Liver (tissue), 9 donors: ENCODE results near the gene KLRF1. TPM values are rescaled to one million over a fixed set of nuclear protein-coding genes. Genes with fewer than 3 reads are reported as not detected.

Experiments
- DNase-seq: peaks from one replicate; pipeline ENCODE4 v3.0.0-alpha.2; 2017; ENCODE audit warnings: low spot score
- H3K27ac ChIP-seq, 2 donors: one replicate each; pipeline ENCODE4 v1.7.0; 2013; ENCODE audit warnings: inconsistent platforms in 2 of 2, low read length in 2 of 2, control low read depth in 1 of 2, low read depth in 1 of 2, mild to moderate bottlenecking in 1 of 2
- H3K27me3 ChIP-seq, 4 donors: one replicate each; pipeline versions ENCODE4 v1.6.1 to v1.7.0; 2013; ENCODE audit warnings: low read length in 3 of 4, inconsistent platforms in 1 of 4, mild to moderate bottlenecking in 1 of 4, moderate library complexity in 1 of 4; ENCODE audit not compliant: control insufficient read depth in 4 of 4, insufficient read depth in 4 of 4
- H3K36me3 ChIP-seq, 4 donors: one replicate each; pipeline versions ENCODE4 v1.6.1 to v1.7.0; 2013; ENCODE audit warnings: low read length in 3 of 4, mild to moderate bottlenecking in 3 of 4, low read depth in 1 of 4, moderate library complexity in 1 of 4; ENCODE audit not compliant: control insufficient read depth in 4 of 4, insufficient read depth in 3 of 4
- H3K4me1 ChIP-seq, 4 donors: one replicate each; pipeline versions ENCODE4 v1.6.1 to v1.7.0; 2013; ENCODE audit warnings: low read length in 3 of 4, mild to moderate bottlenecking in 3 of 4, moderate library complexity in 1 of 4; ENCODE audit not compliant: control insufficient read depth in 4 of 4, insufficient read depth in 4 of 4
- H3K4me3 ChIP-seq, 3 donors: one replicate each; pipeline versions ENCODE4 v1.6.1 to v1.7.0; 2013; ENCODE audit warnings: low read length in 3 of 3, control low read depth in 1 of 3, low read depth in 1 of 3, mild to moderate bottlenecking in 1 of 3
- H3K9ac ChIP-seq, 2 donors: one replicate each; pipeline ENCODE4 v1.7.0; 2013; ENCODE audit warnings: low read length in 2 of 2, mild to moderate bottlenecking in 2 of 2, moderate library complexity in 2 of 2, control low read depth in 1 of 2, low read depth in 1 of 2
- H3K9me3 ChIP-seq, 4 donors: one replicate each; pipeline versions ENCODE4 v1.6.1 to v1.7.0; 2013; ENCODE audit warnings: low read length in 3 of 4; ENCODE audit not compliant: control insufficient read depth in 4 of 4
- EGR1 ChIP-seq, 2 donors: IDR thresholded peaks; 2 replicates each; pipeline ENCODE4 v1.6.1; 2016 to 2018; ENCODE audit warnings: antibody characterized with exemption in 2 of 2, low read depth in 2 of 2
- FOXA1 ChIP-seq: IDR thresholded peaks from 2 replicates; pipeline ENCODE4 v1.6.1; 2016; ENCODE audit warnings: antibody characterized with exemption
- FOXA2 ChIP-seq: IDR thresholded peaks from 2 replicates; pipeline ENCODE4 v1.6.1; 2016; ENCODE audit warnings: antibody characterized with exemption
- GABPA ChIP-seq, 2 donors: IDR thresholded peaks in 1 of 2; conservative IDR thresholded peaks in 1 of 2; 2 replicates each; pipeline ENCODE4 v1.6.1; 2016; ENCODE audit warnings: antibody characterized with exemption in 2 of 2, mild to moderate bottlenecking in 1 of 2, moderate library complexity in 1 of 2
- HNF4A ChIP-seq, 2 donors: conservative IDR thresholded peaks; 2 replicates each; pipeline ENCODE4 v1.6.1; 2016; ENCODE audit warnings: antibody characterized with exemption in 2 of 2, mild to moderate bottlenecking in 2 of 2
- HNF4G ChIP-seq: IDR thresholded peaks from 2 replicates; pipeline ENCODE4 v1.6.1; 2016; ENCODE audit warnings: antibody characterized with exemption
- JUND ChIP-seq, 2 donors: IDR thresholded peaks; 2 replicates each; pipeline ENCODE4 v1.6.1; 2016; ENCODE audit warnings: antibody characterized with exemption in 2 of 2
- NR2F2 ChIP-seq: IDR thresholded peaks from 2 replicates; pipeline ENCODE4 v1.6.1; 2016; ENCODE audit warnings: antibody characterized with exemption
- RAD21 ChIP-seq, 2 donors: IDR thresholded peaks; 2 replicates each; pipeline ENCODE4 v1.6.1; 2016; ENCODE audit warnings: antibody characterized with exemption in 2 of 2, mild to moderate bottlenecking in 2 of 2
- RXRA ChIP-seq, 2 donors: IDR thresholded peaks; 2 replicates each; pipeline ENCODE4 v1.6.1; 2017 to 2018; ENCODE audit warnings: antibody characterized with exemption in 2 of 2, mild to moderate bottlenecking in 1 of 2
- SP1 ChIP-seq: IDR thresholded peaks from 2 replicates; pipeline ENCODE4 v1.6.1; 2018; ENCODE audit warnings: antibody characterized with exemption, mild to moderate bottlenecking
- TAF1 ChIP-seq: conservative IDR thresholded peaks from 2 replicates; pipeline ENCODE4 v1.6.1; 2016; ENCODE audit warnings: antibody characterized with exemption, mild to moderate bottlenecking
- YY1 ChIP-seq: IDR thresholded peaks from 2 replicates; pipeline ENCODE4 v1.6.1; 2016; ENCODE audit warnings: antibody characterized with exemption, mild to moderate bottlenecking
- WGBS: extraction: QIAGEN DNeasy Blood & Tissue Kit; methylation state at CpG from one replicate; pipeline ENCODE4 v1.1.7; 2013; 5-methylcytosine and 5-hydroxymethylcytosine counted together
- polyA plus RNA-seq, 2 donors: library from polyadenylated mRNA; stranded (reverse) in 1 of 2; unstranded in 1 of 2; fragments of 200-250 nt in 1 of 2; fragments of >200 nt in 1 of 2; fragmentation: Nextera tagmentation in 1 of 2; extraction: Ambion mirVana in 1 of 2; gene quantifications; one replicate each; pipeline versions ENCODE4 v1.2.1 to v1.2.3, GENCODE V29; 2013 to 2015
- total RNA-seq, 2 donors: library from RNA; depleted of rRNA; stranded (reverse); fragments of >200 nt; gene quantifications; one replicate each; pipeline ENCODE4 v1.2.3, GENCODE V29; 2014
- TF ChIP-seq, protein P1 (sequence below): IDR thresholded peaks from 2 replicates; pipeline ENCODE4 v1.6.1; 2016; ENCODE audit warnings: antibody characterized with exemption
- TF ChIP-seq, protein P2 (sequence below): IDR thresholded peaks from 2 replicates; pipeline ENCODE4 v1.6.1; 2016; ENCODE audit warnings: antibody characterized with exemption
- TF ChIP-seq, protein P3 (sequence below): IDR thresholded peaks from 2 replicates; pipeline ENCODE4 v1.6.1; 2016; ENCODE audit warnings: antibody characterized with exemption, mild to moderate bottlenecking
- TF ChIP-seq, protein P4 (sequence below): fragments of 150-350 bp; IDR thresholded peaks from 2 replicates; pipeline ENCODE4 v1.5.1; 2017; ENCODE audit warnings: improper control_type of control experiment, low read depth, low read length; ENCODE audit not compliant: missing input control
- TF ChIP-seq, protein P5 (sequence below): IDR thresholded peaks from 2 replicates; pipeline ENCODE4 v1.6.1; 2016; ENCODE audit warnings: antibody characterized with exemption
- donor health status: healthy.
- donor health status: healthy.
- donor health status: healthy.
- donor health status: healthy.
- donor health status: healthy.

KLRF1 gene
- total and polyA plus RNA-seq, 4 donors: 0.18 to 1.5 (median 0.76) TPM

DNA sequence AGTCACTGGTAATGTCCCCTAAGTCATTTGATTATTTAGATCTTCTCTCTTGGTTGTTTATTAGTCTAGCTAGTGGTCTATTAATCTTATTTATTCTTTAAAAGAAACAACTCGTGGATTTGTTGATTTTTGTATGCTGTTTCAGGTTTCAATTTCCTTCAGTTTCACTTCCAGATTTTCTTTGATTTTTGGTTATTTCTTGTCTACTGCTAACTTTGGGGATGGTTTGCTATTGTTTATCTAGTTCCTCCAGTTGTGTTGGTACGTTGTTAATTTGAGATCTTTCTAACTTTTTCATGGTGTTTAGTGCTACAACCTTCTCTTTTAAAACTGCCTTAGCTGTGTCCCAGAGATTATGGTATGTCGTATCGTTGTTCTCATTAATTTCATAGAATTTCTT is 48.1 kb upstream of the KLRF1 start (continued):
- TF ChIP-seq HNF4A (conservative IDR thresholded peaks at IDR 0.05): no peak

DNA sequence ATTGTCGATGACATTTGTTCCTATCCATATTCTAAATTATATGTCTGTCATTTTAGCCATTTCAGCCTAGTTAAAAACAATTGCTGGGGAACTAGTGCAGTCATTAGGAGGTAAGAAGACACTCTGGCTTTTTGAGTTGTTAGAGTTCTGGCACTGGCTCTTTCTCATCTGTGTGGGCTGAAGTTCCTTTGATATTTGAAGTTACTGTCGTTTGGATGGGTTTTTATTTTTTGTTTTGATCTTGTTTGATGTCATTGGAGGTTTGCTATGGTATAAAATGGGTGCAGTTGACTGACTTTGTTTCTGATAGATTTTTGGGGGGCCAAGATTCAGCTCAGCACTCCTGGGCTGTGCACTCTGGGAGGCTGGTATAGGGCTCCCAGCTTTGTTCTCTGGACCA is 45.9 kb upstream of the KLRF1 start:
- H3K9ac ChIP-seq: no peak overlapping the region
- no peaks in the 10 kb centered on the region for H3K27me3 ChIP-seq
- TF ChIP-seq FOXA1 (no peak), HNF4G (no peak), RXRA (IDR thresholded peaks at IDR 0.05) (no peak), GABPA (IDR thresholded peaks at IDR 0.05 in 1 of 2, conservative IDR thresholded peaks at IDR 0.05 in 1 of 2) (no peak), FOXA2 (no peak), JUND (IDR thresholded peaks at IDR 0.05) (no peak), NR2F2 (no peak), EGR1 (IDR thresholded peaks at IDR 0.05; ENCODE audit: low read depth in 2 of 2) (no peak), SP1 (no peak), RAD21 (IDR thresholded peaks at IDR 0.05) (no peak), TAF1 (no peak), YY1 (no peak), HNF4A (conservative IDR thresholded peaks at IDR 0.05) (no peak)
- TF ChIP-seq, protein P1, sequence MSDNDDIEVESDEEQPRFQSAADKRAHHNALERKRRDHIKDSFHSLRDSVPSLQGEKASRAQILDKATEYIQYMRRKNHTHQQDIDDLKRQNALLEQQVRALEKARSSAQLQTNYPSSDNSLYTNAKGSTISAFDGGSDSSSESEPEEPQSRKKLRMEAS: no peak
- TF ChIP-seq, protein P2, sequence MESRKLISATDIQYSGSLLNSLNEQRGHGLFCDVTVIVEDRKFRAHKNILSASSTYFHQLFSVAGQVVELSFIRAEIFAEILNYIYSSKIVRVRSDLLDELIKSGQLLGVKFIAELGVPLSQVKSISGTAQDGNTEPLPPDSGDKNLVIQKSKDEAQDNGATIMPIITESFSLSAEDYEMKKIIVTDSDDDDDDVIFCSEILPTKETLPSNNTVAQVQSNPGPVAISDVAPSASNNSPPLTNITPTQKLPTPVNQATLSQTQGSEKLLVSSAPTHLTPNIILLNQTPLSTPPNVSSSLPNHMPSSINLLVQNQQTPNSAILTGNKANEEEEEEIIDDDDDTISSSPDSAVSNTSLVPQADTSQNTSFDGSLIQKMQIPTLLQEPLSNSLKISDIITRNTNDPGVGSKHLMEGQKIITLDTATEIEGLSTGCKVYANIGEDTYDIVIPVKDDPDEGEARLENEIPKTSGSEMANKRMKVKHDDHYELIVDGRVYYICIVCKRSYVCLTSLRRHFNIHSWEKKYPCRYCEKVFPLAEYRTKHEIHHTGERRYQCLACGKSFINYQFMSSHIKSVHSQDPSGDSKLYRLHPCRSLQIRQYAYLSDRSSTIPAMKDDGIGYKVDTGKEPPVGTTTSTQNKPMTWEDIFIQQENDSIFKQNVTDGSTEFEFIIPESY: no peak
- TF ChIP-seq, protein P3, sequence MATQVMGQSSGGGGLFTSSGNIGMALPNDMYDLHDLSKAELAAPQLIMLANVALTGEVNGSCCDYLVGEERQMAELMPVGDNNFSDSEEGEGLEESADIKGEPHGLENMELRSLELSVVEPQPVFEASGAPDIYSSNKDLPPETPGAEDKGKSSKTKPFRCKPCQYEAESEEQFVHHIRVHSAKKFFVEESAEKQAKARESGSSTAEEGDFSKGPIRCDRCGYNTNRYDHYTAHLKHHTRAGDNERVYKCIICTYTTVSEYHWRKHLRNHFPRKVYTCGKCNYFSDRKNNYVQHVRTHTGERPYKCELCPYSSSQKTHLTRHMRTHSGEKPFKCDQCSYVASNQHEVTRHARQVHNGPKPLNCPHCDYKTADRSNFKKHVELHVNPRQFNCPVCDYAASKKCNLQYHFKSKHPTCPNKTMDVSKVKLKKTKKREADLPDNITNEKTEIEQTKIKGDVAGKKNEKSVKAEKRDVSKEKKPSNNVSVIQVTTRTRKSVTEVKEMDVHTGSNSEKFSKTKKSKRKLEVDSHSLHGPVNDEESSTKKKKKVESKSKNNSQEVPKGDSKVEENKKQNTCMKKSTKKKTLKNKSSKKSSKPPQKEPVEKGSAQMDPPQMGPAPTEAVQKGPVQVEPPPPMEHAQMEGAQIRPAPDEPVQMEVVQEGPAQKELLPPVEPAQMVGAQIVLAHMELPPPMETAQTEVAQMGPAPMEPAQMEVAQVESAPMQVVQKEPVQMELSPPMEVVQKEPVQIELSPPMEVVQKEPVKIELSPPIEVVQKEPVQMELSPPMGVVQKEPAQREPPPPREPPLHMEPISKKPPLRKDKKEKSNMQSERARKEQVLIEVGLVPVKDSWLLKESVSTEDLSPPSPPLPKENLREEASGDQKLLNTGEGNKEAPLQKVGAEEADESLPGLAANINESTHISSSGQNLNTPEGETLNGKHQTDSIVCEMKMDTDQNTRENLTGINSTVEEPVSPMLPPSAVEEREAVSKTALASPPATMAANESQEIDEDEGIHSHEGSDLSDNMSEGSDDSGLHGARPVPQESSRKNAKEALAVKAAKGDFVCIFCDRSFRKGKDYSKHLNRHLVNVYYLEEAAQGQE: no peak
- TF ChIP-seq, protein P4, sequence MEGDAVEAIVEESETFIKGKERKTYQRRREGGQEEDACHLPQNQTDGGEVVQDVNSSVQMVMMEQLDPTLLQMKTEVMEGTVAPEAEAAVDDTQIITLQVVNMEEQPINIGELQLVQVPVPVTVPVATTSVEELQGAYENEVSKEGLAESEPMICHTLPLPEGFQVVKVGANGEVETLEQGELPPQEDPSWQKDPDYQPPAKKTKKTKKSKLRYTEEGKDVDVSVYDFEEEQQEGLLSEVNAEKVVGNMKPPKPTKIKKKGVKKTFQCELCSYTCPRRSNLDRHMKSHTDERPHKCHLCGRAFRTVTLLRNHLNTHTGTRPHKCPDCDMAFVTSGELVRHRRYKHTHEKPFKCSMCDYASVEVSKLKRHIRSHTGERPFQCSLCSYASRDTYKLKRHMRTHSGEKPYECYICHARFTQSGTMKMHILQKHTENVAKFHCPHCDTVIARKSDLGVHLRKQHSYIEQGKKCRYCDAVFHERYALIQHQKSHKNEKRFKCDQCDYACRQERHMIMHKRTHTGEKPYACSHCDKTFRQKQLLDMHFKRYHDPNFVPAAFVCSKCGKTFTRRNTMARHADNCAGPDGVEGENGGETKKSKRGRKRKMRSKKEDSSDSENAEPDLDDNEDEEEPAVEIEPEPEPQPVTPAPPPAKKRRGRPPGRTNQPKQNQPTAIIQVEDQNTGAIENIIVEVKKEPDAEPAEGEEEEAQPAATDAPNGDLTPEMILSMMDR: no peak
- TF ChIP-seq, protein P5, sequence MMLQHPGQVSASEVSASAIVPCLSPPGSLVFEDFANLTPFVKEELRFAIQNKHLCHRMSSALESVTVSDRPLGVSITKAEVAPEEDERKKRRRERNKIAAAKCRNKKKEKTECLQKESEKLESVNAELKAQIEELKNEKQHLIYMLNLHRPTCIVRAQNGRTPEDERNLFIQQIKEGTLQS: no peak
- no peaks in the 10 kb centered on the region for H3K4me1 ChIP-seq
- H3K4me3 ChIP-seq: no peak overlapping the region
- no peak overlapping the region for H3K27ac ChIP-seq
- no peaks in the 10 kb centered on the region for H3K9me3 ChIP-seq
- no peaks in the 10 kb centered on the region for H3K36me3 ChIP-seq
- WGBS: 84% methylated on average over 2 of the region's 2 CpGs
- DNase-seq: no peak
